Calu3 (cell line): ENCODE results near the gene PDCD6IP. TPM values are rescaled to one million over a fixed set of nuclear protein-coding genes. Genes with fewer than 3 reads are reported as not detected.

Experiments used
- BruUV-seq: library from RNA; stranded (reverse); fragments of 400-500 nt; replicated peaks from 2 replicates; lab custom pipeline; 2021; lab: Mats Ljungman, UMichigan
- CTCF ChIA-PET: fragments of 300-600 bp; sonication (Branson Sonifier 250); formaldehyde crosslinking; loops from one replicate; lab custom pipeline; 2022; ENCODE audit warnings: antibody characterized with exemption; lab: Charles Lee
- DNase-seq: peaks from one replicate; pipeline ENCODE4 v3.0.0; 2022
- H3K27ac Mint-ChIP-seq: one replicate; pipeline ENCODE4 v1.8.0; 2022; ENCODE audit warnings: mixed read lengths; ENCODE audit not compliant: unreplicated experiment
- H3K27me3 Mint-ChIP-seq: one replicate; pipeline ENCODE4 v1.8.0; 2022; ENCODE audit warnings: mixed read lengths; ENCODE audit not compliant: unreplicated experiment
- H3K36me3 Mint-ChIP-seq: one replicate; pipeline ENCODE4 v1.8.0; 2022; ENCODE audit warnings: mild to moderate bottlenecking, moderate library complexity, mixed read lengths; ENCODE audit not compliant: insufficient read depth, unreplicated experiment
- H3K4me1 Mint-ChIP-seq: one replicate; pipeline ENCODE4 v1.8.0; 2022; ENCODE audit warnings: mild to moderate bottlenecking, low read depth, mixed read lengths; ENCODE audit not compliant: unreplicated experiment
- H3K4me3 Mint-ChIP-seq: one replicate; pipeline ENCODE4 v1.8.0; 2022; ENCODE audit warnings: mild to moderate bottlenecking, low read depth, moderate library complexity, mixed read lengths; ENCODE audit not compliant: unreplicated experiment
- H3K9me3 Mint-ChIP-seq: one replicate; pipeline ENCODE4 v1.8.0; 2022; ENCODE audit warnings: low read depth, mixed read lengths; ENCODE audit not compliant: unreplicated experiment
- intact Hi-C: fragments of 100-400 bp; cut with micrococcal nuclease; formaldehyde crosslinking; loops from one replicate; pipeline ENCODE4 v1.10.0; 2022; ENCODE audit not compliant: unreplicated experiment
- total RNA-seq: library from RNA; stranded (reverse); gene quantifications from 2 replicates; pipeline ENCODE4 v1.2.3, GENCODE V29; 2022
- TF ChIP-seq, protein P1 (sequence below): fragments of 200-600 bp; IDR thresholded peaks from one replicate; pipeline ENCODE4 v1.8.0; 2022; ENCODE audit warnings: antibody characterized with exemption; ENCODE audit not compliant: unreplicated experiment

Gene PDCD6IP
- total RNA-seq, 1 experiment from 2014 or later: 213 TPM

DNA sequence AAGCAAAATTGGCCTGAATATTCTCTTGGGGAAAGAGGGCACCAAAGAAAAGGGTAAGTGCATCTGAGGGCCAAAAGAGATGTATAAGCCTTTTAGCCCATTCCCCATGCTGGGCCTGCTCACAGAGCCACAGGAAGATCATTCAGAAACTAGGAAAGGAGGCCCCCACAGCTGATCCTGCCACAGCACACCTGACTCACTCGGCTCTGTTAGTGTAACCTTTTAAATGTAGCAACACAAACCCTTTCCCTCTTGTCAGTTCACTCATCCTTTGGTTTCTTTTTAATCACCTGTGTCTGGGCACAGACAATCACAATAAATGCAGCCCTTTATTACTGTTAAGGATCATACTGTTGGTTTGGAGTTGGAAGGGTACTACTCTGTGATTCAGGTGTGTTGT, 69.9 kb downstream of the PDCD6IP start:
- H3K36me3 Mint-ChIP-seq: peaks cover 5% of the 10 kb centered on the region
- no peak for DNase-seq
- no peak overlapping the region for H3K4me3 Mint-ChIP-seq
- BruUV-seq: no TSS peak
- H3K27ac Mint-ChIP-seq: no peak overlapping the region
- intact Hi-C loops: no loop called here
- no peaks in the 10 kb centered on the region for H3K27me3 Mint-ChIP-seq
- H3K9me3 Mint-ChIP-seq: no peaks in the 10 kb centered on the region
- TF ChIP-seq, protein P1, sequence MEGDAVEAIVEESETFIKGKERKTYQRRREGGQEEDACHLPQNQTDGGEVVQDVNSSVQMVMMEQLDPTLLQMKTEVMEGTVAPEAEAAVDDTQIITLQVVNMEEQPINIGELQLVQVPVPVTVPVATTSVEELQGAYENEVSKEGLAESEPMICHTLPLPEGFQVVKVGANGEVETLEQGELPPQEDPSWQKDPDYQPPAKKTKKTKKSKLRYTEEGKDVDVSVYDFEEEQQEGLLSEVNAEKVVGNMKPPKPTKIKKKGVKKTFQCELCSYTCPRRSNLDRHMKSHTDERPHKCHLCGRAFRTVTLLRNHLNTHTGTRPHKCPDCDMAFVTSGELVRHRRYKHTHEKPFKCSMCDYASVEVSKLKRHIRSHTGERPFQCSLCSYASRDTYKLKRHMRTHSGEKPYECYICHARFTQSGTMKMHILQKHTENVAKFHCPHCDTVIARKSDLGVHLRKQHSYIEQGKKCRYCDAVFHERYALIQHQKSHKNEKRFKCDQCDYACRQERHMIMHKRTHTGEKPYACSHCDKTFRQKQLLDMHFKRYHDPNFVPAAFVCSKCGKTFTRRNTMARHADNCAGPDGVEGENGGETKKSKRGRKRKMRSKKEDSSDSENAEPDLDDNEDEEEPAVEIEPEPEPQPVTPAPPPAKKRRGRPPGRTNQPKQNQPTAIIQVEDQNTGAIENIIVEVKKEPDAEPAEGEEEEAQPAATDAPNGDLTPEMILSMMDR: no peak
- H3K4me1 Mint-ChIP-seq: no peaks in the 10 kb centered on the region
- CTCF ChIA-PET: no interaction called here

DNA sequence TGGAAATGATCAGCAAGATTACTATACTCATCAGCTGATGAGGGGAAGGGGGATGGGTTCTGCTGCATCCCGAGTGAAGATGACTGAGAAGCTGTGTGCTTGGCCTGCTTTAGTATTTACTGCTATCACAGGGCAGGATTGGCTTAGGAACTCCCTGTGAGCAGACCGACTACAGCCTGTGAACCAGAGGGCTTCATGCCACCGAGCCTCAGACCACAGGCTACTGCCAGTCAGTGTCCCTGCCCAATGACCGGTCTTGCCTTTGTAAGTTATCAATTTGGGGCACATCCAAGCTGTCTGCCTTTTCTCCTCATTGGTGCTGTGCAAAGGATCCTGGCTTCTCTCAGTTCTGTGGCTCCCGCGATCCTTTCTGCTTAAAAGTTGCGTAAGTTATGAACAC, 71.5 kb downstream of the PDCD6IP start:
- TF ChIP-seq, protein P1: no peak
- Mint-ChIP-seq H3K36me3 (peaks cover 5% of the 10 kb centered on the region), H3K27ac (no peak overlapping the region), H3K4me3 (no peak overlapping the region), H3K4me1 (no peaks in the 10 kb centered on the region), H3K9me3 (no peaks in the 10 kb centered on the region), H3K27me3 (no peaks in the 10 kb centered on the region)
- BruUV-seq: no TSS peak
- intact Hi-C loops: no loop called here
- CTCF ChIA-PET: no interaction called here
- DNase-seq: no peak

DNA sequence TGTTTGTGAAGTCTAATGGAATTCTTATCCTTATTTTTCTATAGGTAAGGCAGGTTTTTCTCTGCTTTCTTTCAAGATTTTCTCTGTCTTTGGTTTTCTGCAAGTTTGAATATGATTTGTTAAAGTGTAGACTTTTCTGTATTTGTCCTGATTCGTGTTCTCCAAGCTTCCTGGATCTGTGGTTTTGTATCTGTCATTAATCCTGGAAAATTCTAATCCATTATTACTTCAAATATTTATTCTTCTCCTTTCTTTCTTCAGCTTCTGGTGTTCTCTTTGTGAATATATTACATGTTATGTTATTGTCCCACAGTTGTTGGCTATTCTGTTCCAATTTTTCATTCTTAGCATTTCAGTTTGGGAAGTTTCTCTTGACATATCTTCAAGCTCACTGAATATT, 76.4 kb downstream of the PDCD6IP start:
- BruUV-seq: no TSS peak
- no peak overlapping the region for H3K4me3 Mint-ChIP-seq
- DNase-seq: no peak
- TF ChIP-seq, protein P1: no peak
- intact Hi-C loops: no loop called here
- H3K36me3 Mint-ChIP-seq: no peaks in the 10 kb centered on the region
- no peaks in the 10 kb centered on the region for H3K4me1 Mint-ChIP-seq
- CTCF ChIA-PET: no interaction called here
- no peaks in the 10 kb centered on the region for H3K9me3 Mint-ChIP-seq
- H3K27ac Mint-ChIP-seq: no peak overlapping the region
- no peaks in the 10 kb centered on the region for H3K27me3 Mint-ChIP-seq

DNA sequence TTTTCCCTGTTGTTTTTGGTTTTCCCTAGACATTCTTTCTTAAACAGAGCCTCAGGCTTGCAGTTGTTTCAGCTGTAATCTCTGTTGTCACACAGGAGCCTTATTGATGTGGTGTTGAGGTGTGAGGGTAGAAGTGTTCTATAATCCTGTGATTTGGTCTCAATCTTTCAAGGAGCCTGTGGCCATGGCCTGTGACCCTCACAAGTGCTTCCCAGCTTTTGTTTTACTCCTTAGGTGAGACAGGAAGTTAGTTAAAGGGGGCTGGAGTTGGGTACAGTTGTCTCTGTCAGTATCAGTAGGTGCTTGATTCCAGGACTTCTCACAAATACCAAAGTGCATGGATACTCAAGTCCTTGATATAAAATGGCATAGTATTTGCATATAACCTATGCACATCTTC, 77.2 kb downstream of the PDCD6IP start:
- CTCF ChIA-PET: no interaction called here
- H3K9me3 Mint-ChIP-seq: no peaks in the 10 kb centered on the region
- no peak overlapping the region for H3K27ac Mint-ChIP-seq
- no peak for DNase-seq
- no peaks in the 10 kb centered on the region for H3K27me3 Mint-ChIP-seq
- no peaks in the 10 kb centered on the region for H3K36me3 Mint-ChIP-seq
- BruUV-seq: no TSS peak
- no peaks in the 10 kb centered on the region for H3K4me1 Mint-ChIP-seq
- H3K4me3 Mint-ChIP-seq: no peak overlapping the region
- intact Hi-C loops: no loop called here
- TF ChIP-seq, protein P1: no peak

DNA sequence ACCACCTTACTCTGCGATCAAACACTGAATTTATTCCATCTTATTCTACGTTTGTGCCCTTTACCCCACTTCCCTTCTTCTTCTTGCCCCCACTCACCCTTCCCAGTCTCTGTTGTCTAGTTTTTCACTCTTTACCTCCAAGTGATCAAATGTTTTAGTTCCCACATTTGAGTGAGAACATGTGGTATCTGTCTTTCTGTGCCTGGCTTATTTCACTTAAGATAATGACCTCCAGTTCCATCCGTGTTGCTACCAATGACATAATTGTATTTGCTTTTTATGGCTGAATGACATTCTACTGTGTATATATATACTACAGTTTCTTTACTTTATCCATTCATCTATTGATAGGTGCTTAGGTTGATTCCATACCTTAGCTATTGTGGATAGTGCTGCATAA, 78.8 kb downstream of the PDCD6IP start:
- Mint-ChIP-seq H3K27ac (no peak overlapping the region), H3K9me3 (no peaks in the 10 kb centered on the region), H3K4me1 (no peaks in the 10 kb centered on the region), H3K27me3 (no peaks in the 10 kb centered on the region), H3K4me3 (no peak overlapping the region), H3K36me3 (no peaks in the 10 kb centered on the region)
- intact Hi-C loops: no loop called here
- no peak for DNase-seq
- TF ChIP-seq, protein P1: no peak
- no TSS peak for BruUV-seq
- CTCF ChIA-PET: no interaction called here
